Right lobe of liver (tissue), 6 donors: ENCODE measurements around the gene GFER. TPM values are rescaled to one million over a fixed set of nuclear protein-coding genes. Genes with fewer than 3 reads are reported as not detected.

Experiments used
- ATAC-seq, 4 donors: fragments of 200-7000 bp; cut with Tn5 transposase; one replicate each; pipeline ENCODE4 v1.9.1; 2020; ENCODE audit warnings: mild to moderate bottlenecking in 4 of 4, moderate library complexity in 4 of 4
- DNase-seq, 3 donors: peaks; one replicate each; pipeline ENCODE4 v3.0.0-alpha.2; 2020
- H3K27ac ChIP-seq, 3 donors: fragments of 200-600 bp; one replicate each; pipeline ENCODE4 v1.8.0; 2022
- H3K27me3 ChIP-seq, 2 donors: fragments of 200-600 bp; one replicate each; pipeline ENCODE4 v1.8.0; 2022
- H3K36me3 ChIP-seq, 4 donors: fragments of 200-600 bp; sonication (generic) in 1 of 4; one replicate each; pipeline versions ENCODE4 v1.5.1 to v1.8.0; 2017 to 2022; ENCODE audit warnings: control low read depth in 1 of 4
- H3K4me1 ChIP-seq, 4 donors: fragments of 200-600 bp; sonication (generic) in 1 of 4; one replicate each; pipeline versions ENCODE4 v1.5.1 to v1.8.0; 2017 to 2022; ENCODE audit warnings: control low read depth in 1 of 4
- H3K4me3 ChIP-seq, 3 donors: fragments of 200-600 bp; one replicate each; pipeline ENCODE4 v1.8.0; 2022
- H3K9me3 ChIP-seq, 4 donors: fragments of 200-600 bp; sonication (generic) in 1 of 4; one replicate each; pipeline versions ENCODE4 v1.5.1 to v1.8.0; 2017 to 2022; ENCODE audit warnings: control low read depth in 1 of 4
- CTCF ChIP-seq, 4 donors: fragments of 200-600 bp in 3 of 4; fragments of 450-650 bp in 1 of 4; IDR thresholded peaks; one replicate each; pipeline versions ENCODE4 v1.5.1 to v1.8.0; 2016 to 2022; ENCODE audit warnings: antibody characterized with exemption in 4 of 4, mild to moderate bottlenecking in 2 of 4
- POLR2A ChIP-seq: fragments of 450-650 bp; IDR thresholded peaks from one replicate; pipeline ENCODE4 v1.6.1; 2017; ENCODE audit warnings: antibody characterized with exemption, mild to moderate bottlenecking
- WGBS: methylation state at CpG from one replicate; pipeline ENCODE4 v1.1.6; 2018; ENCODE audit warnings: low coverage, low lambda C conversion rate; ENCODE audit not compliant: insufficient coverage; ENCODE audit errors: missing lambda C conversion rate; 5-methylcytosine and 5-hydroxymethylcytosine counted together
- intact Hi-C, 2 donors: fragments of 100-400 bp; cut with DNase I; formaldehyde crosslinking; loops; one replicate each; pipeline versions ENCODE4 v1.11.2 to v1.14.1; 2022
- total RNA-seq, 6 experiments: library from RNA; depleted of rRNA in 2 of 6; stranded (reverse); fragments of >200 nt in 2 of 6; fragmentation: NEBNext Ultra II Directional in 3 of 6; extraction: Animal tissue kit (Norgen Biotek cat#: 25700) in 3 of 6; gene quantifications; one replicate each; pipeline versions ENCODE4 v1.1.0 to v1.2.4, GENCODE V29; 2016 to 2023
- donor health status: DM: no; HTN: yes; CAD: no.
- donor health status: DM: no; HTN: no; CAD: no.
- donor health status: DM: no; HTN: no; CAD: no.
- donor health status: DM: no; HTN: yes; CAD: no.
- donor health status: DM: no; HTN: yes; CAD: no.

Gene GFER
- total RNA-seq, 6 experiments from 2014 or later: 16.1 to 18.6 (median 18.0) TPM

GRCh38 chr16:1989209-1990100, 5.5 kb downstream of the GFER start, which contains the start of gene SYNGR3:
SYNGR3 (plus strand) TSS chr16:1989970; CDS start chr16:1990103, 133 bp downstream.
- Histone ChIP-seq H3K4me1 (peaks cover 0 to 25% (median 8%) of the 10 kb centered on the region in 4 donors), H3K9me3 (no peaks in the 10 kb centered on the region), H3K36me3 (peaks cover 0 to 13% (median 0%) of the 10 kb centered on the region in 4 donors), H3K27me3 (peaks cover 0 to 7% of the 10 kb centered on the region in 2 donors), H3K27ac (no peak within 1 kb of the TSS), H3K4me3 (no peak within 1 kb of the TSS)
- no peak for TF ChIP-seq POLR2A
- no peak for TF ChIP-seq CTCF (IDR thresholded peaks at IDR 0.05)
- WGBS: 8% methylated on average over 8 of the region's 67 CpGs
- DNase-seq: peak in 1 of 3 donors; percentile 26
- no peak for ATAC-seq
- intact Hi-C loops: no loop called here

GRCh38 chr16:1990101-1990350, 6.0 kb downstream of the GFER start:
- TF ChIP-seq CTCF (IDR thresholded peaks at IDR 0.05) (no peak), POLR2A (no peak)
- Histone ChIP-seq H3K4me1 (peaks cover 0 to 20% (median 5%) of the 10 kb centered on the region in 4 donors), H3K27me3 (peaks cover 0 to 7% of the 10 kb centered on the region in 2 donors), H3K9me3 (no peaks in the 10 kb centered on the region), H3K27ac (no peak overlapping the region), H3K36me3 (peaks cover 0 to 13% (median 0%) of the 10 kb centered on the region in 4 donors), H3K4me3 (no peak overlapping the region)
- no peak for ATAC-seq
- no peak for DNase-seq
- intact Hi-C loops: no loop called here
- no CpG with 5 or more reads among the region's 25 CpGs for WGBS

GRCh38 chr16:1990351-1991134, 6.5 kb downstream of the GFER start:
- Histone ChIP-seq H3K36me3 (peaks cover 0 to 10% (median 0%) of the 10 kb centered on the region in 4 donors), H3K9me3 (no peaks in the 10 kb centered on the region), H3K4me3 (no peak overlapping the region), H3K27ac (no peak overlapping the region), H3K4me1 (peaks cover 0 to 18% (median 3%) of the 10 kb centered on the region in 4 donors), H3K27me3 (peaks cover 0 to 7% of the 10 kb centered on the region in 2 donors)
- no peak for TF ChIP-seq POLR2A
- TF ChIP-seq CTCF (IDR thresholded peaks at IDR 0.05): no peak
- ATAC-seq (no peak), DNase-seq (peak in 1 of 3 donors; percentile 55)
- intact Hi-C loops: no loop called here
- 4% methylated on average over 5 of the region's 50 CpGs for WGBS

GRCh38 chr16:1991135-1991551, 7.2 kb downstream of the GFER start:
- 8% methylated on average over 4 of the region's 18 CpGs for WGBS

More at GRCh38 chr16:1991135-1991551, 7.2 kb downstream of the GFER start:
- H3K4me1 ChIP-seq: peaks cover 0 to 18% (median 3%) of the 10 kb centered on the region in 4 donors
- H3K9me3 ChIP-seq: no peaks in the 10 kb centered on the region
- intact Hi-C loops: no loop called here
- no peak for TF ChIP-seq POLR2A
- TF ChIP-seq CTCF (IDR thresholded peaks at IDR 0.05): no peak
- H3K36me3 ChIP-seq: peaks cover 0 to 4% (median 0%) of the 10 kb centered on the region in 4 donors
- ATAC-seq: no peak
- H3K27ac ChIP-seq: no peak overlapping the region
- peaks cover 0 to 7% of the 10 kb centered on the region in 2 donors for H3K27me3 ChIP-seq
- DNase-seq: peak in 1 of 3 donors; percentile 31
- H3K4me3 ChIP-seq: no peak overlapping the region
